HG02571 (cell line): ENCODE data around the gene LPIN3.

Source experiments
- ATAC-seq: cut with Tn5 transposase; IDR thresholded peaks from one replicate; pipeline ENCODE4 v1.9.1; 2021; ENCODE audit warnings: mild to moderate bottlenecking, moderate library complexity; ENCODE audit not compliant: unreplicated experiment

LPIN3 gene

GRCh38 chr20:41349266-41349665 is 8.6 kb downstream of the LPIN3 start:
- ATAC-seq, result no peak

DNA sequence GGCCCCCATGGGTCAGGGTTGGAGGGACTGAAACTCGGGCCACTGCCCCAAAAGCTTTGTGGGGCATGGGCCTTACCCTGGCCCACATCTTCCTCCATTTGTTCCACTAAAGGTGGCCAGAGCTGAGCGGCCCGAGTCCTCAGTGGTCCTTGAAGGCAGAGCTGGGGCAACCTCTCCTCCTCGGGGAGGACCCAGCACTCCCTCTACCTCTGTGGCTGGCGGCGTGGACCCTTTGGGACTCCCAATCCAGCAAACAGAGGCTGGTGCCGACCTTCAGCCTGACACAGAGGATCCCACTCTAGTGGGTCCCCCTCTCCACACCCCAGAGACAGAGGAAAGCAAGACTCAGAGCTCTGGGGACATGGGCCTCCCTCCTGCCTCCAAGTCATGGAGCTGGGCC is 9.3 kb downstream of the LPIN3 start:
- ATAC-seq, result no peak

GRCh38 chr20:41350408-41350962 is 9.9 kb downstream of the LPIN3 start:
- ATAC-seq, result no peak

DNA sequence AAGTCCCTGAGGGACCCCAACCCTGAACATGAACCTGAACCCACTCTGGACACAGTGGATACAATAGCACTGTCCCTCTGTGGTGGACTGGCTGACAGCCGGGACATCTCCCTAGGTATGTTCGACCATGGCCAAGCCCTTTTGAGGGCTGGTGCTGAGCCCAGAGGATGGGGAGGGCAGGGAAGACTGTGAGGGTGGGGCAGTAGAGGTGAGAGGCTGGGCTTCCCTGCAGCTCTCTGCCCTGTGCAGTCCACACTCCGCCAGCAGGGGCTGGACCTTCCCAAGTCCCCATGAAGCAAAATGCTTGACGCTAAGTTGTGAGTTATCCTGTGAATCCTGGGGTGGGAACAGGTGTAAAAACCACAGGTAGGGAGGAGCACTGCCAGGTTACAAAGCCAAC is 11.5 kb downstream of the LPIN3 start:
- no peak for ATAC-seq

GRCh38 chr20:41352666-41353065 is 12.0 kb downstream of the LPIN3 start:
- no peak for ATAC-seq

- ATAC-seq, result no peak
Measured at GRCh38 chr20:41353530-41353929, 12.9 kb downstream of the LPIN3 start.

- ATAC-seq, result no peak
Measured at GRCh38 chr20:41355192-41355591, 14.6 kb downstream of the LPIN3 start.

DNA sequence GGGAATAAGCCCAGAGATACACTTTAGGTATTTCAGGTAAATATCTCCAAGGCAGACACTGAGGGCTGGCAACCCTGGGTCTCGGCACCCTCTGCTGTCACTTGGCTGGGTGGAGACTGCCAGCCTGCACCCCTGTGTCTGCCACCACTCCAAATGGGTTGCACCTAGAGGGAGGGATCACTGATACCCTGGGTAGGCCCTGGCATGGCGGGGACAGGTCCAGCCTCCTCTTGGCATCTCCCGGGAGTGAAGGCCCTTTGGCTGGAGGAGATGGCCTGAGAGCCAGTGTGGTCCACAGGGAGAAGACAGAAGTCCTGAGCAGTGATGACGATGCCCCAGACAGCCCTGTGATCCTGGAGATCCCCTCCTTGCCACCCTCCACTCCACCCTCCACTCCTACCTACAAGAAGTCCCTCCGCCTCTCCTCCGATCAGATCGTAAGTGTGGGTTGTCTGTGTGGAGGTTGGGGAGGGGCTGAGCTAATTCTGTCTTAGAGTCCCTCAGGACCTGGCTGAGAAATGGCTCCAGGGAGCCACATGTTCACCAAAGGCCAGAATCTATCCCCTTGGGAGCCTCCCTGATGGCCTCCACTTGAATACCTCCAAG is 15.1 kb downstream of the LPIN3 start:
- no peak for ATAC-seq

DNA sequence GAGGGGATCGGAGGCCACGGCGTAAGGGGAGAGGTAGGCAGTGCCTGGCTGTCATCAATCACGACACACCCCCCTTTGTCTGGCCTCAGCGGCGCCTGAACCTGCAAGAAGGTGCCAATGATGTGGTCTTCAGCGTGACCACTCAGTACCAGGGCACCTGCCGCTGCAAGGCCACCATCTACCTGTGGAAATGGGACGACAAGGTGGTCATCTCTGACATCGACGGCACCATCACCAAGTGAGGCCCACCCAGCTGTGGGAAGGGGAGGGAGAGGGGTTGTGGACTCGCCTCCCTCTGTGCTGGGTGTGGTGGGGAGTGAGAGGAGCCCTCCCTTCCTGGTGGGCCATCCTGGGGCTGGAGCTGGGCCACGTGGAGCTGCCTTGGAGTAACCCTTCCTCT is 16.3 kb downstream of the LPIN3 start:
- no peak for ATAC-seq

DNA sequence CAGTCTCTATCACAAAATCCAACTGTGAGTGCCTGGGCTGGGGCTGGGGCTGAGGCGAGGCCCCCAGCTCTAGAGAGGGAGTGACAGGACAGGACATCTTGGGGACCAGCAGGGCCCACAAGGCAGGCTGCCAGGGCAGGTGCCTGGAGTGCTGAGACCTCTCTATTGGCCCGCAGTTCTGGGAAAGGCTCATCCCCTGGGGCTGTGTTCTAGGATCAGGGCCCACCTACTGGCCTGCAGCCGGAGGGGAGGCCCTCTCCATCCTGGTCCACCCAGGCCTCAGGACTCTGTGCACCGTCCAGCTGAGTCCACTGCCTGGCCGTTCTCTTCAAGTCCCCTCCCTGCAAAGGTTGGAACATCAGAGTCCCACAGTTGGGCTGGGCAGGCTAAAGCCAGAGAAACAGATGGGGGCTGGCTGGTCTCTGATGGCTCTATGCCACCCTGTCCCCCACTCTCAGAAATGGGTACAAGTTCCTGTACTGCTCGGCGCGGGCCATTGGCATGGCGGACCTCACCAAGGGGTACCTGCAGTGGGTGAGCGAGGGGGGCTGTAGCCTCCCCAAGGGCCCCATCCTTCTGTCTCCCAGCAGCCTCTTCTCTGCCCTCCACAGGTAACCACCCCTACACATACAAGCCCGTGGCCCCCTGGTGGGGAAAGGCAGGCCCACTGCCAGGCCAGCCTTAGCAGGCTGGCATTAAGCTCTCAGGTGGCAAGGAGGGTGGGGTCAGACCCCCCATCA is 17.0 kb downstream of the LPIN3 start:
- ATAC-seq, result no peak

DNA sequence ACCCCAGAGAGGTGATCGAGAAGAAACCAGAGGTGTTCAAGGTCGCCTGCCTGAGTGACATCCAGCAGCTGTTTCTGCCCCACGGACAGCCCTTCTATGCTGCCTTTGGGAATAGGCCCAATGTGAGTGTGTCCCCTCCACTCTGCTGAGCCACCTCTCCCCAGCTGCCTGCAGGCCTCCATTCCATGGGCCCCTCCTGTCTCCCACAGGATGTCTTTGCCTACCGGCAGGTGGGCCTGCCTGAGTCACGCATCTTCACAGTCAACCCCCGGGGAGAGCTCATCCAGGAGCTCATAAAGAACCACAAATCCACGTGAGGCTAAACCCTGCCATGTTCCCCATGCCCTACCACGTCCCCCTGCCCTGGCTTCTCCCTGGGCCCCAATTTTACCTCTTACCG is 17.6 kb downstream of the LPIN3 start:
- ATAC-seq, result no peak

DNA sequence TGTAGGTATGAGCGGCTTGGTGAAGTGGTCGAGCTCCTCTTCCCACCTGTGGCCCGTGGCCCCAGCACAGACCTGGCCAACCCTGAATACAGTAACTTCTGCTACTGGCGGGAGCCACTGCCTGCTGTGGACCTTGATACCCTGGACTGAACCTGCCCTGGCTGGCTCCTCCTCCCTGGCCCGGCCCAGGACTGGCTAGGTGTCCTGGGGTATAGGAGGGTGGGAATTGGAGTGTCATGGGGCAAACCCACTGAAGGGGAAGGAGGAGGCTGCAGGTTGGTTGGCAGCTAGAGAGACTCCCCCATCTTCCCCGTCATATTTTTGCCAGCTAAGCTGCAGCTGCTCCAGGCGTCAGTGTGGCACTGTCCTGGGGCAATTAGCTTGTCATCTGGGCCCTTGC is 18.1 kb downstream of the LPIN3 start:
- no peak for ATAC-seq

- ATAC-seq, result no peak
Measured at GRCh38 chr20:41359541-41360011, 19.0 kb downstream of the LPIN3 start.

GRCh38 chr20:41360831-41361756 is 20.5 kb downstream of the LPIN3 start:
- ATAC-seq, result no peak

GRCh38 chr20:41361757-41362747 is 21.4 kb downstream of the LPIN3 start:
- ATAC-seq, result no peak

GRCh38 chr20:41362748-41363140 is 22.1 kb downstream of the LPIN3 start:
- no peak for ATAC-seq

DNA sequence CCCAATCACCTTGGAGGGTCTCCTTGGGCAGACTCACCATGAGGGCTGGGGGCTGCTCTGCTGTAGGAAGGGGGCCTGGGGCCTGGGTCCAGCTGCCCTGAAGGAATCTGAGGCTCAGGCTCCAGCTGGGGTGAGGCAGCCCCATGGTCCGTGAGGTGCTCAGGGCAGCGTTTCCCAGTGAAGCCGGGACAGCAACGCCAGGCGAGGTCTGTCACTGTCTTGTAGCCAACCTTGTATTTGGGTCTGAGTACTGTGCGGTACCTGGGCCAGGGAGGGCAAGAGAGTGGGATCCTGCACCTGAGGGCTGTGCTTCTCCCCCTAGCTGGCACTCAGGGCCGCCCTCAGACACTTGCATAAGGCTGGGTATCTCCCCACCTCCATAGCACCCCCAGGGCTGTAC is 23.0 kb downstream of the LPIN3 start:
- ATAC-seq, result no peak

GRCh38 chr20:41364236-41364855 is 23.7 kb downstream of the LPIN3 start:
- no peak for ATAC-seq

DNA sequence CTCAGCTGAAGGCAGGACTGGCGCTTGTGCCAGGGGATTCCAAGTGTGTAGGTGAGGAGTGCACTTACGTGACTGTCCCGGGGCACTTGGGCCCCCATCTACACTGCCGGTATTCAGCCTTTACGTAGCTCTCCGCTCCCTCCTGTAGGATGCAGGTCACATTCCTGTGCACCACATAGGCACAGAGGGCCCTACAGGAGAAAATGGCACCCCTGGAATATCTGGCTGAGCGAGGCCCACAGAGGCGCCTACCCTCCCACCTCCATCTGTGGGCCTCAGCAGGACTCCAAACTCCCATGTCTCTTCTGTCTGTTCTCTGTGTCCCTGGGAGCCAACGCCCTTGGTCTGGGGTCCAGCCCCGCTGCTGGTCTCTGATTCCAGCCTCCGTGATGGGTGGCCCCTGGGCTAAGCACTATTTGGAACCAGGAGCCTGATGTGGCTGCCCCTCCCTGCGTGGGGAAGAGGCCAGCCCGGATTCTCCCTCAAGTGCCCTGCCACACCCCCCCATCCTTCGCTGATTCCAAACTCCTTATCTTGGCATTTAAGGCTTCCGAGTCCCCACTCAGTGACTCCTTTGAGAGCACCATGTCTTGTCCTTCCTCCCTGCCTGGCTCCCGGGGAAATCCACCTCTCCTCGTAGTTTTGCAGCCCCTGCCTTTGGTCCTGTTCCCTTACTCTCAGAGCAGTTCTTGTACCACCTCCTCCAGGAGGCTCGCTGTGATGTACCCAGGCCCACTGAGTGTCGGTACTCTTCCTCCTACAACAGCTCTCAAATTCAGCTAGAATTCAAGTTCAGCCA is 24.5 kb downstream of the LPIN3 start:
- no peak for ATAC-seq
